HL-60 (cell line): ENCODE measurements around the gene CIB4.

Source experiments
- DNase-seq, 2 experiments: peaks; one replicate each; pipeline ENCODE4 v3.0.0-alpha.2; 2010 to 2020; ENCODE audit warnings: low read depth in 1 of 2, low spot score in 1 of 2
- H3K27ac ChIP-seq: fragments of 250-450 bp; sonication (Bioruptor Pico); replicated peaks from 2 replicates; pipeline ENCODE4 v1.5.1; 2020; ENCODE audit warnings: mild to moderate bottlenecking, moderate library complexity
- H3K27me3 ChIP-seq: fragments of 250-450 bp; sonication (Bioruptor Pico); 2 replicates; pipeline ENCODE4 v1.5.1; 2021; ENCODE audit warnings: mild to moderate bottlenecking, moderate library complexity; ENCODE audit not compliant: insufficient read depth, poor library complexity, severe bottlenecking
- H3K4me3 ChIP-seq: replicated peaks from 2 replicates; pipeline ENCODE4 v1.5.1; 2011; ENCODE audit warnings: mild to moderate bottlenecking, control low read depth, low read length; ENCODE audit not compliant: insufficient read depth
- GABPA ChIP-seq: IDR thresholded peaks from 2 replicates; pipeline ENCODE4 v1.6.1; 2012; ENCODE audit warnings: low read depth
- POLR2AphosphoS5 ChIP-seq: IDR thresholded peaks from 2 replicates; pipeline ENCODE4 v1.6.1; 2012; ENCODE audit warnings: low read depth
- SPI1 ChIP-seq: IDR thresholded peaks from 2 replicates; pipeline ENCODE4 v1.6.1; 2012; ENCODE audit warnings: low read depth, mild to moderate bottlenecking, borderline replicate concordance
- TF ChIP-seq, protein P1 (sequence below): IDR thresholded peaks from one replicate; pipeline ENCODE4 v1.5.1; 2011; ENCODE audit warnings: low read length, control low read depth, inconsistent platforms; ENCODE audit not compliant: insufficient read depth
- TF ChIP-seq, protein P2 (sequence below): IDR thresholded peaks from 2 replicates; pipeline ENCODE4 v1.6.1; 2012; ENCODE audit warnings: low read depth; ENCODE audit not compliant: insufficient replicate concordance

The CIB4 gene

DNA sequence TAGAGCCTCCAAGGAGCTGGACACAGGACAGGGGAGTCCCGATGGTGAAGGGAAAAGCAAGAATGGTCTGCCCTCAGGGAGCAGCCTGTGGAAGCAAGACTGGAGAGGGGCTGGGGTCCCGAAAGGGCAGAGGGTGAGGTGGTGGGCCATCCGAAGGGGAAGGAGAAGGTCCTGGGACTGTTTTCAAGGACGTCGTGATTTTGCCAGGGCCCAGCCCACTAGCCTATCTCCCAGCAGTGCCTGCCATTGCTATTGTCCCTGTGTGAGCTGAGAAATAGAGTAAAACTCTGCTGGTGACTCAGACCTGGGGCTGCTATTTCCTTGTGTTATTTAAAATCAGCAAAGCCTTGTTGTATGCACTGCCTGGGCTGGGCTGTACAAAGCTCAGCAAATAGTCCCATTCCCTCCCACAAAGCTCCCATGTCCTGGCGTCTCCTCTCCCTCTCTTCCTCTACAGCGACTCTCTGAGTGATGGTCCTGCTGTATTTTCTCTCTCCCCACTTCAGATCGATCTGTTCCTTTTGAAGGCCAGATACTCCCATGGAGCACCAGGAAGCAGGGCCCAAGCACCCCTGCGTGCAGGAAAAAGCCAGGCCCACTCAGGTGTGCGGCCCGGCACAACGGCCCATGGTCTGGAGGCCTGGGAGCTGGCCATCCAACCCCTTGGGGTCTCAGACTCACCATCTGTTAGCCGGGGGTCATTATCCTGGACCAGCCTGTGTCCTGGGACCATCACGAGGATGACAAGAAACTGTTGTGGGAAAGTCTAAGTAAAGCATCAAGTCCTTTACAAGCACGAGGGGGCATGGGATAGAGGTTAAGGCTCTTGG, 98.3 kb downstream of the CIB4 start:
- Histone ChIP-seq H3K27me3 (peaks cover 15% of the 10 kb centered on the region), H3K4me3 (no peak overlapping the region), H3K27ac (no peak overlapping the region)
- no peak for DNase-seq
- TF ChIP-seq SPI1, result no peak
- no peak for TF ChIP-seq GABPA
- TF ChIP-seq, protein P1, sequence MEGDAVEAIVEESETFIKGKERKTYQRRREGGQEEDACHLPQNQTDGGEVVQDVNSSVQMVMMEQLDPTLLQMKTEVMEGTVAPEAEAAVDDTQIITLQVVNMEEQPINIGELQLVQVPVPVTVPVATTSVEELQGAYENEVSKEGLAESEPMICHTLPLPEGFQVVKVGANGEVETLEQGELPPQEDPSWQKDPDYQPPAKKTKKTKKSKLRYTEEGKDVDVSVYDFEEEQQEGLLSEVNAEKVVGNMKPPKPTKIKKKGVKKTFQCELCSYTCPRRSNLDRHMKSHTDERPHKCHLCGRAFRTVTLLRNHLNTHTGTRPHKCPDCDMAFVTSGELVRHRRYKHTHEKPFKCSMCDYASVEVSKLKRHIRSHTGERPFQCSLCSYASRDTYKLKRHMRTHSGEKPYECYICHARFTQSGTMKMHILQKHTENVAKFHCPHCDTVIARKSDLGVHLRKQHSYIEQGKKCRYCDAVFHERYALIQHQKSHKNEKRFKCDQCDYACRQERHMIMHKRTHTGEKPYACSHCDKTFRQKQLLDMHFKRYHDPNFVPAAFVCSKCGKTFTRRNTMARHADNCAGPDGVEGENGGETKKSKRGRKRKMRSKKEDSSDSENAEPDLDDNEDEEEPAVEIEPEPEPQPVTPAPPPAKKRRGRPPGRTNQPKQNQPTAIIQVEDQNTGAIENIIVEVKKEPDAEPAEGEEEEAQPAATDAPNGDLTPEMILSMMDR, result no peak
- TF ChIP-seq POLR2AphosphoS5, result no peak
- TF ChIP-seq, protein P2, sequence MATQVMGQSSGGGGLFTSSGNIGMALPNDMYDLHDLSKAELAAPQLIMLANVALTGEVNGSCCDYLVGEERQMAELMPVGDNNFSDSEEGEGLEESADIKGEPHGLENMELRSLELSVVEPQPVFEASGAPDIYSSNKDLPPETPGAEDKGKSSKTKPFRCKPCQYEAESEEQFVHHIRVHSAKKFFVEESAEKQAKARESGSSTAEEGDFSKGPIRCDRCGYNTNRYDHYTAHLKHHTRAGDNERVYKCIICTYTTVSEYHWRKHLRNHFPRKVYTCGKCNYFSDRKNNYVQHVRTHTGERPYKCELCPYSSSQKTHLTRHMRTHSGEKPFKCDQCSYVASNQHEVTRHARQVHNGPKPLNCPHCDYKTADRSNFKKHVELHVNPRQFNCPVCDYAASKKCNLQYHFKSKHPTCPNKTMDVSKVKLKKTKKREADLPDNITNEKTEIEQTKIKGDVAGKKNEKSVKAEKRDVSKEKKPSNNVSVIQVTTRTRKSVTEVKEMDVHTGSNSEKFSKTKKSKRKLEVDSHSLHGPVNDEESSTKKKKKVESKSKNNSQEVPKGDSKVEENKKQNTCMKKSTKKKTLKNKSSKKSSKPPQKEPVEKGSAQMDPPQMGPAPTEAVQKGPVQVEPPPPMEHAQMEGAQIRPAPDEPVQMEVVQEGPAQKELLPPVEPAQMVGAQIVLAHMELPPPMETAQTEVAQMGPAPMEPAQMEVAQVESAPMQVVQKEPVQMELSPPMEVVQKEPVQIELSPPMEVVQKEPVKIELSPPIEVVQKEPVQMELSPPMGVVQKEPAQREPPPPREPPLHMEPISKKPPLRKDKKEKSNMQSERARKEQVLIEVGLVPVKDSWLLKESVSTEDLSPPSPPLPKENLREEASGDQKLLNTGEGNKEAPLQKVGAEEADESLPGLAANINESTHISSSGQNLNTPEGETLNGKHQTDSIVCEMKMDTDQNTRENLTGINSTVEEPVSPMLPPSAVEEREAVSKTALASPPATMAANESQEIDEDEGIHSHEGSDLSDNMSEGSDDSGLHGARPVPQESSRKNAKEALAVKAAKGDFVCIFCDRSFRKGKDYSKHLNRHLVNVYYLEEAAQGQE, result no peak

DNA sequence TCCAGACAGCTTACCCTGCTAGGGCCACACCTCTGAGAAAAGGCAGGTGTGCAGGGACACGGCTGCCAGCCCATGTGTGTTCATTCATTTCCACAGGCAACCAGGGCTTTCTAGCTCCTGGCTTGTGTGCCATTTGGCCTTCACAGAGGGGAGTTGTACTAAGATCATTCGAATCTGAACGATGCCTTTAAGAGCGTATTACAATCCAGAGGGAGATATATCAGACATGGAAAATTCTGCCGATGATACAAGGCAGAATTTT, 99.0 kb downstream of the CIB4 start:
- DNase-seq, result no peak
- H3K27ac ChIP-seq, result no peak overlapping the region
- peaks cover 14% of the 10 kb centered on the region for H3K27me3 ChIP-seq
- no peak overlapping the region for H3K4me3 ChIP-seq
- TF ChIP-seq, protein P2, result no peak
- no peak for TF ChIP-seq SPI1
- TF ChIP-seq GABPA, result no peak
- no peak for TF ChIP-seq POLR2AphosphoS5
- TF ChIP-seq, protein P1, result no peak

DNA sequence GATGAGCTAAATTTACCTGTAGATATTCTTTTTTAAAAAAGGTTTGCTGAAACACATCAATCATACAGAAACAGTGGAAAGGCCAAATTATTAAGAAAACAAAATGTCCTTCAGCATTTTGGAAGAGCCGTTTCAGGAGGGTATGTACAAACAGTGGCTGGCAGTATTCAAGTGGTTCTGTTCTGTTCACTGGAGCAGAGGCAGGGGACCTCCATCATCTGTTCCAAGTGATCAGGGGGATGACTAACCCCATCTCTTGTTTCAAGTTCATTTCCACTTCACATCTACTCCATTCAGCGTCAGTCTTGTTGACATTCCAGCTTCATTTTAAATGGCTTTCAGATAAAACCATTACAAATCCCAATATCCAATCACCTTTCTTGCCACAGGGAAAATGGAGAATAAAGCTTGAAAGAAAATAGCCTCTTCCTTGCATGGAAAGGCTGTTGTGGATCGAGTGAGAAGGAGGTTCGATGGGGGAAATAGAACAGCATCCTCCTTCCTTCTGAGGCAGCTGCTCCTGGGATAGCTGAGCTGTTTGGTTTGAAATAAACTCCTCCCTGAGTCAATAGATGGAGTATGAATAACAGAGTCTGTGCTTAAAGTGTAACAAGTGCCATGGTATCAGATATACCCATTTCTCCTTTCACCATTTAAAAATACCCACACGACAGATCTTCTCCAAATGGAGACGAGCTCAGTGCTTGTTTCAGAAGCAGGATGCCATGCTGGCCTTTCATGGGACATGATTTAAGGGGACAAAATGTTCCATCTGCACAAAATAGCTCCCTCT, 99.6 kb downstream of the CIB4 start:
- TF ChIP-seq POLR2AphosphoS5 (no peak), GABPA (no peak), SPI1 (no peak)
- TF ChIP-seq, protein P1, result no peak
- TF ChIP-seq, protein P2, result no peak
- no peak for DNase-seq
- H3K27me3 ChIP-seq, result peaks cover 11% of the 10 kb centered on the region
- H3K27ac ChIP-seq, result no peak overlapping the region
- H3K4me3 ChIP-seq, result no peak overlapping the region
